ENCODE data around the gene C9orf43. TPM values are rescaled to one million over a fixed set of nuclear protein-coding genes. Genes with fewer than 3 reads are reported as not detected.

The C9orf43 gene
- total RNA-seq, 6 experiments from 2014 or later, result 0.40 to 1.0 (median 0.50) TPM

DNA sequence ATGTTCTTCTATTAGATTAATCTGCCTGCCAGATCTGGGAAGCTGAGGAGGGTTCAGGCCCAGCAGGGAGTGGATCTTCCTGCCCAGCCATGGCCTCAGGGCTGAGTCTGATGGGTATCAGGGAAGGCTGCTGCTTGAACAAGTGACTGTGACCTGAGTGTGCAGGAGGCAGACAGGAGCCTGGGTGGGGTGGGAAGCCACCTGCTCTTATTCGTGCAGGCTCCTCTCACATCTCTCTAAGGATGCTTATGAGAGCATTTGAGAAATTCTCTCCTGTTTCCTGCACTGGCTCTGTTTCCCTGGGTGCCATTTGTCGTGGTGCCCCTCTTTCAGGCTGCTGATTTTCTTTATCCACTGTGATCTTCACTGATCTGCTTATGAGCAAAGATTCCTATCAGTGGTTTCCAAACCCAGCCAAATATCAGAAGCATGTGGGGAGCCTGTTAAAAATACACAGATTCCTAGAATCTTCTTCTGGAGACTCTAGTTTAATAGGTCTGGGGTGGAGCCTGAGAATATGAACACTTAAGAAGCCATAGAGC is 55.1 kb downstream of the C9orf43 start:
- no peaks in the 10 kb centered on the region for H3K36me3 ChIP-seq
- H3K27me3 ChIP-seq, result no peaks in the 10 kb centered on the region
- intact Hi-C loops (cut with DNase I), result no loop called here
- ATAC-seq, result peak in 1 of 4 donors; percentile 2
- H3K4me3 ChIP-seq, result no peak overlapping the region
- 71% methylated on average over 2 of the region's 2 CpGs for WGBS (ENCODE audit: insufficient coverage, low coverage, low lambda C conversion rate, missing lambda C conversion rate)
- no peak overlapping the region for H3K27ac ChIP-seq
- no peak for DNase-seq
- H3K9me3 ChIP-seq, result no peaks in the 10 kb centered on the region
- TF ChIP-seq POLR2A (IDR thresholded peaks at IDR 0.05), result no peak
- TF ChIP-seq, protein P1, sequence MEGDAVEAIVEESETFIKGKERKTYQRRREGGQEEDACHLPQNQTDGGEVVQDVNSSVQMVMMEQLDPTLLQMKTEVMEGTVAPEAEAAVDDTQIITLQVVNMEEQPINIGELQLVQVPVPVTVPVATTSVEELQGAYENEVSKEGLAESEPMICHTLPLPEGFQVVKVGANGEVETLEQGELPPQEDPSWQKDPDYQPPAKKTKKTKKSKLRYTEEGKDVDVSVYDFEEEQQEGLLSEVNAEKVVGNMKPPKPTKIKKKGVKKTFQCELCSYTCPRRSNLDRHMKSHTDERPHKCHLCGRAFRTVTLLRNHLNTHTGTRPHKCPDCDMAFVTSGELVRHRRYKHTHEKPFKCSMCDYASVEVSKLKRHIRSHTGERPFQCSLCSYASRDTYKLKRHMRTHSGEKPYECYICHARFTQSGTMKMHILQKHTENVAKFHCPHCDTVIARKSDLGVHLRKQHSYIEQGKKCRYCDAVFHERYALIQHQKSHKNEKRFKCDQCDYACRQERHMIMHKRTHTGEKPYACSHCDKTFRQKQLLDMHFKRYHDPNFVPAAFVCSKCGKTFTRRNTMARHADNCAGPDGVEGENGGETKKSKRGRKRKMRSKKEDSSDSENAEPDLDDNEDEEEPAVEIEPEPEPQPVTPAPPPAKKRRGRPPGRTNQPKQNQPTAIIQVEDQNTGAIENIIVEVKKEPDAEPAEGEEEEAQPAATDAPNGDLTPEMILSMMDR (IDR thresholded peaks at IDR 0.05), result no peak
- peaks cover 0 to 30% (median 8%) of the 10 kb centered on the region in 4 donors for H3K4me1 ChIP-seq

DNA sequence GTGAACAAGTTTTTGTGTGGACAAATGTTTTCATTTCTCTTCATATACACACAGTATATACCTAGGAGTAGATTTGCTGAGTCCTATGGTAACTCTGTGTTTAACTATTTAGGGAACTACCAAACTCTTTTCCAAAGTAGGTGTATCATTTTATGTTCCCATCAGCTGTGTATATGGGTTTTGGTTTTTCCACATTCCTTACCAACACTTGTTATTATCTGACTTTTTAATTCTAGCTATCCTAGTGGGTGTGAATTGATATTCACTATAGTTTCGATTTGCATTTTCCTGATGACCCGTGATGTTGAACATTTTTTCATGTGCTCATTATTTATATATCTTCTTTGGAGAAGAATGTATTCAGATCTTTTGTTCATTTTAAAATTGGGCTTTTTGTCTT is 56.6 kb downstream of the C9orf43 start:
- no peak for TF ChIP-seq POLR2A (IDR thresholded peaks at IDR 0.05)
- TF ChIP-seq, protein P1 (IDR thresholded peaks at IDR 0.05), result no peak
- Histone ChIP-seq H3K4me3 (no peak overlapping the region), H3K27me3 (no peaks in the 10 kb centered on the region), H3K27ac (no peak overlapping the region), H3K36me3 (no peaks in the 10 kb centered on the region), H3K4me1 (peaks cover 0 to 30% (median 8%) of the 10 kb centered on the region in 4 donors), H3K9me3 (no peaks in the 10 kb centered on the region)
- WGBS (ENCODE audit: insufficient coverage, low coverage, low lambda C conversion rate, missing lambda C conversion rate), result 95% methylated on average over 2 of the region's 2 CpGs
- ATAC-seq (no peak), DNase-seq (no peak)
- intact Hi-C loops (cut with DNase I), result no loop called here

DNA sequence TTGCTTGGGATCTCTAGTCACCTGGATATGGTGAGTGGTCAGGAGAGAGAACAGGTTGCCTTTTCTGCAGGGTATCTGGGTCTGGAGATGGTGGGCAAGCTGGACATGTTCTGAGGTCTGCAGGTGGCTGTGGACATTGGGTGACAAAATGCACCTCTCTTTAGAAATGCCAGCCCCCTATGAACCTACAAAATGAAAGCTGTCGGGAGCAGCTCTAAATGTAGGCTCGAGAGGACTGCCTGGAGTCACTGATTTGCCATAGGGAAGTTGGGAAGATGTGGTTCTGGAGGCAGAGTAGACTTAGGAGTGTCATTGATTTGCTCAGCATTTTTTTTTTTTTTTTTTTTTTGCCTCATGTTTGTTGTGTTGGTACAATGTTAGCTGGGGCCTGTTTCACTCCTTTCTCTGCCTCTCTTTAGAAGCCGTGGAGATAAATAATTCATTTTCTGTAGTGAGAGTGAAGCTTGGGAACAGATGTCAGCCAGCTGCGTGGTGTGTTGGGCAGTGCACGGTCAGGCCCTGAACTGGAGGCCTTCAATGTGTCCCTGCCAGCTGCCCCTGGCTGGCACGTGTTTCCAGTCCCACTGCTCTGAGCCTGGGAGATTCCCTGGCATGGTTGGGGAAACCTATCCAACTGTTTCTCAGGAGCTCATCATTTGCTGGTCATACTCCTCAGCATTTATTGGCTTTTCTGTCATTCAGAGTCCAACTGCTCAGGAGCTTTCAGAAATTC is 58.3 kb downstream of the C9orf43 start:
- intact Hi-C loops (cut with DNase I), result no loop called here
- TF ChIP-seq, protein P1 (IDR thresholded peaks at IDR 0.05), result no peak
- no peak for TF ChIP-seq POLR2A (IDR thresholded peaks at IDR 0.05)
- no peaks in the 10 kb centered on the region for H3K9me3 ChIP-seq
- H3K4me1 ChIP-seq, result peaks cover 0 to 21% (median 6%) of the 10 kb centered on the region in 4 donors
- H3K36me3 ChIP-seq, result no peaks in the 10 kb centered on the region
- ATAC-seq (peak in 3 of 4 donors; percentile 46 to 75 (median 54)), DNase-seq (peak in 2 of 3 donors; percentile 38 to 47)
- 75% methylated on average over 5 of the region's 6 CpGs for WGBS (ENCODE audit: insufficient coverage, low coverage, low lambda C conversion rate, missing lambda C conversion rate)
- H3K27me3 ChIP-seq, result no peaks in the 10 kb centered on the region
- H3K4me3 ChIP-seq, result no peak overlapping the region
- H3K27ac ChIP-seq, result no peak overlapping the region

DNA sequence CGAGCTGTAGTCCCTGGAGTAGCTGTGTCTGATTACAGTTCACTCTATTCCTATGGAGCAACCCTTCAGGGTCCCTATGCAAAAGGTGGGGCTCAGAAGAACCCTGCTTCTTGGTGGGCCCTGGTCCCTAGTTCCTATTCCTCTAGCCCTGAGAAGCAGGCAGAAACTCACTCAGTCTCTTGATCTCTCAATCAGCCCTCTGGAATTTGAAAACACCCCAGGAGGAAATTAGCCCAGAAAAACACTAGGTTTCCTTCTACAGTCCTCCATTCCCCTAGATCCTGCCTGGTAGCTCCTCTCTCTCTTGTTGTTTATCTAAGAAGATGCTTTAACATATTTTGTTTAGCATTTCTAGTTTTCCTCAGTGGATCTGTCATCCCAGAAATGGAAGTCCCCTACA is 60.6 kb downstream of the C9orf43 start:
- DNase-seq (no peak), ATAC-seq (no peak)
- peaks cover 0 to 4% (median 0%) of the 10 kb centered on the region in 4 donors for H3K4me1 ChIP-seq
- no peaks in the 10 kb centered on the region for H3K36me3 ChIP-seq
- 86% methylated on average over 1 of the region's 1 CpG for WGBS (ENCODE audit: insufficient coverage, low coverage, low lambda C conversion rate, missing lambda C conversion rate)
- TF ChIP-seq, protein P1 (IDR thresholded peaks at IDR 0.05), result no peak
- TF ChIP-seq POLR2A (IDR thresholded peaks at IDR 0.05), result no peak
- no peak overlapping the region for H3K27ac ChIP-seq
- H3K27me3 ChIP-seq, result no peaks in the 10 kb centered on the region
- intact Hi-C loops (cut with DNase I), result no loop called here
- H3K9me3 ChIP-seq, result no peaks in the 10 kb centered on the region
- H3K4me3 ChIP-seq, result no peak overlapping the region
